ENCODE data around the gene HLCS. TPM values are rescaled to one million over a fixed set of nuclear protein-coding genes. Genes with fewer than 3 reads are reported as not detected.

HLCS gene
- total RNA-seq, 1 experiment from 2014 or later, result 12.7 TPM

DNA sequence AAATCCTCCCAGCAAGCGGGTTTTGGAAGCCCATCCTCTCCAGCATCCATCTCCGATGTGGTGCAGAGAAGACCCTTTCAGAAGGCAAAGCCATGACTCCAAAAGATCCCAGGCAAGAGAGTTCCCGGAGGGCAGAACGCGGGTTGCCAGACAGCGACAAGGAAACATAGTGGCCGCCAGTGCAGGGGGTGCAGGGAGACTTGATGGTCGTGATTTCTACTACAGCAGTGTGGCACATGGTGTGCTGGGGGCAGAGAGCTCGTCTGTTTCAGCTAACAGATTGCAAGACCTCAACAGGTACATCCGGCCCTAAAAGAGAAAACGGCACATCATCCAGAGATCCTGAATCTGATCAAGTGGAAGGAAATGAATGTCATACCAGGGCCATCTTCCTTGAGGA lies 74.3 kb downstream of the HLCS start:
- H2AK5ac ChIP-seq (ENCODE audit: insufficient read length, low read length), result no peak overlapping the region
- TF ChIP-seq, protein P1, sequence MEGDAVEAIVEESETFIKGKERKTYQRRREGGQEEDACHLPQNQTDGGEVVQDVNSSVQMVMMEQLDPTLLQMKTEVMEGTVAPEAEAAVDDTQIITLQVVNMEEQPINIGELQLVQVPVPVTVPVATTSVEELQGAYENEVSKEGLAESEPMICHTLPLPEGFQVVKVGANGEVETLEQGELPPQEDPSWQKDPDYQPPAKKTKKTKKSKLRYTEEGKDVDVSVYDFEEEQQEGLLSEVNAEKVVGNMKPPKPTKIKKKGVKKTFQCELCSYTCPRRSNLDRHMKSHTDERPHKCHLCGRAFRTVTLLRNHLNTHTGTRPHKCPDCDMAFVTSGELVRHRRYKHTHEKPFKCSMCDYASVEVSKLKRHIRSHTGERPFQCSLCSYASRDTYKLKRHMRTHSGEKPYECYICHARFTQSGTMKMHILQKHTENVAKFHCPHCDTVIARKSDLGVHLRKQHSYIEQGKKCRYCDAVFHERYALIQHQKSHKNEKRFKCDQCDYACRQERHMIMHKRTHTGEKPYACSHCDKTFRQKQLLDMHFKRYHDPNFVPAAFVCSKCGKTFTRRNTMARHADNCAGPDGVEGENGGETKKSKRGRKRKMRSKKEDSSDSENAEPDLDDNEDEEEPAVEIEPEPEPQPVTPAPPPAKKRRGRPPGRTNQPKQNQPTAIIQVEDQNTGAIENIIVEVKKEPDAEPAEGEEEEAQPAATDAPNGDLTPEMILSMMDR (conservative IDR thresholded peaks at IDR 0.05), result no peak

More for the DNA sequence above, 74.3 kb downstream of the HLCS start:
- Histone ChIP-seq H3K79me2 (ENCODE audit: insufficient read depth, low read length) (no peaks in the 10 kb centered on the region), H2BK20ac (ENCODE audit: low read depth, low read length, poor library complexity, severe bottlenecking) (no peak overlapping the region), H2AFZ (ENCODE audit: low read length) (no peak overlapping the region), H3K18ac (ENCODE audit: insufficient read length, low read depth, low read length) (no peak overlapping the region), H3K4ac (ENCODE audit: low read depth, low read length) (no peak overlapping the region), H3K27ac (ENCODE audit: insufficient read length, low read depth, low read length) (no peak overlapping the region), H3K4me1 (ENCODE audit: insufficient read depth, low read length) (no peaks in the 10 kb centered on the region; the same call in 1 of the 2 replicates), H2BK15ac (ENCODE audit: low read depth, low read length) (no peak overlapping the region), H3K56ac (ENCODE audit: insufficient read length, low read depth, low read length) (no peak overlapping the region), H3K4me2 (ENCODE audit: insufficient read depth, insufficient read length, low read length) (no peak overlapping the region), H4K20me1 (ENCODE audit: control insufficient read depth, insufficient read depth, insufficient read length) (no peaks in the 10 kb centered on the region), H3K79me1 (ENCODE audit: insufficient read depth, low read depth, low read length, poor library complexity, severe bottlenecking) (no peaks in the 10 kb centered on the region), H3K23me2 (ENCODE audit: insufficient read length, low read depth, low read length, poor library complexity, severe bottlenecking) (no peaks in the 10 kb centered on the region), H3K9me3 (ENCODE audit: control insufficient read depth, low read depth, low read length) (no peaks in the 10 kb centered on the region), H4K8ac (replicated peaks; ENCODE audit: insufficient read length, low read depth, low read length) (no peak overlapping the region), H3K14ac (ENCODE audit: insufficient read depth, low read length) (no peak overlapping the region), H3T11ph (ENCODE audit: low read length) (no peak overlapping the region), H3K9ac (ENCODE audit: extremely low read depth, insufficient read length, low read length) (no peak overlapping the region), H3K27me3 (ENCODE audit: insufficient read depth, low read length) (no peaks in the 10 kb centered on the region), H4K5ac (ENCODE audit: insufficient read length, low read depth, low read length) (no peak overlapping the region), H3K23ac (ENCODE audit: insufficient read length, low read depth, low read length) (no peak overlapping the region), H2BK12ac (ENCODE audit: insufficient read length, low read depth, low read length) (no peak overlapping the region), H4K91ac (ENCODE audit: insufficient read length, low read depth, low read length) (no peak overlapping the region), H2BK120ac (ENCODE audit: low read depth, low read length, poor library complexity, severe bottlenecking) (no peak overlapping the region), H2BK5ac (ENCODE audit: insufficient read length, low read length) (no peak overlapping the region)
- H3K4me3 Mint-ChIP-seq, result no peak overlapping the region
- no peaks in the 10 kb centered on the region for H3K27me3 Mint-ChIP-seq (ENCODE audit: low read depth)
- peaks cover 0 to 5% (median 3%) of the 10 kb centered on the region in 3 experiments; a peak in 4 of 7 replicates for H3K36me3 Mint-ChIP-seq (ENCODE audit: insufficient read depth in 1 of 3, low read depth in 3 of 3)
- peaks cover 14 to 18% of the 10 kb centered on the region in 2 experiments for H3K4me1 Mint-ChIP-seq
- WGBS (ENCODE audit: extremely low coverage, insufficient read length, low lambda C conversion rate), result no CpG with 5 or more reads among the region's 11 CpGs
- H3K9me3 Mint-ChIP-seq, result no peaks in the 10 kb centered on the region
- no peak for DNase-seq
- H3K27ac Mint-ChIP-seq, result peak overlapping the region in 1 of 3 experiments; percentile 1; a peak in 1 of 7 replicates

Data from H9 (cell line).